ENCODE data around the gene HNRNPUL2.

HNRNPUL2 gene

GRCh38 chr11:62712276-62712812, 14.9 kb downstream of the HNRNPUL2 start:
- Histone ChIP-seq H3K36me3 (ENCODE audit: control insufficient read depth, low read length) (peaks cover 78% of the 10 kb centered on the region), H3K27me3 (ENCODE audit: control insufficient read depth, low read length) (no peaks in the 10 kb centered on the region), H3K4me3 (ENCODE audit: low read length) (no peak overlapping the region), H3F3A (ENCODE audit: control insufficient read depth, insufficient read depth) (peaks cover 61% of the 10 kb centered on the region), H3K4me2 (ENCODE audit: low read length) (no peak overlapping the region), H3K79me2 (ENCODE audit: control insufficient read depth, low read length) (peaks cover 26% of the 10 kb centered on the region), H4K20me1 (ENCODE audit: control insufficient read depth, insufficient read depth, low read depth, low read length) (no peaks in the 10 kb centered on the region), H3K4me1 (ENCODE audit: control insufficient read depth, low read length) (peaks cover 29% of the 10 kb centered on the region), H3K9me3 (ENCODE audit: control insufficient read depth, insufficient read depth, low read length) (no peaks in the 10 kb centered on the region), H3K27ac (ENCODE audit: low read depth, low read length) (peak overlapping the region; percentile 5; the same call in 1 of the 2 replicates), H3K9me2 (replicated peaks; ENCODE audit: control insufficient read depth, low read length) (no peaks in the 10 kb centered on the region)
- no peak for TF ChIP-seq CTCF (IDR thresholded peaks at IDR 0.05; ENCODE audit: low read depth, low read length, poor library complexity, severe bottlenecking)
- no peak for TF ChIP-seq EZH2phosphoT487 (IDR thresholded peaks at IDR 0.05; ENCODE audit: borderline replicate concordance, low read length)

- peak overlapping the region; percentile 84 for H3K27ac ChIP-seq (ENCODE audit: low read depth, low read length)
- peaks cover 70% of the 10 kb centered on the region for H3K36me3 ChIP-seq (ENCODE audit: control insufficient read depth, low read length)
- H3K9me3 ChIP-seq (ENCODE audit: control insufficient read depth, insufficient read depth, low read length): no peaks in the 10 kb centered on the region
- peaks cover 52% of the 10 kb centered on the region for H3F3A ChIP-seq (ENCODE audit: control insufficient read depth, insufficient read depth)
- H3K79me2 ChIP-seq (ENCODE audit: control insufficient read depth, low read length): peaks cover 21% of the 10 kb centered on the region
- peak overlapping the region; percentile 99 for H3K4me2 ChIP-seq (ENCODE audit: low read length)
- H3K27me3 ChIP-seq (ENCODE audit: control insufficient read depth, low read length): no peaks in the 10 kb centered on the region
- no peak for TF ChIP-seq EZH2phosphoT487 (IDR thresholded peaks at IDR 0.05; ENCODE audit: borderline replicate concordance, low read length)
- TF ChIP-seq CTCF (IDR thresholded peaks at IDR 0.05; ENCODE audit: low read depth, low read length, poor library complexity, severe bottlenecking): no peak
- peak overlapping the region; percentile 72 for H3K4me3 ChIP-seq (ENCODE audit: low read length)
- no peaks in the 10 kb centered on the region for H4K20me1 ChIP-seq (ENCODE audit: control insufficient read depth, insufficient read depth, low read depth, low read length)
- no peaks in the 10 kb centered on the region for H3K9me2 ChIP-seq (replicated peaks; ENCODE audit: control insufficient read depth, low read length)
- peaks cover 49% of the 10 kb centered on the region for H3K4me1 ChIP-seq (ENCODE audit: control insufficient read depth, low read length)
These were observed 17.3 kb downstream of the HNRNPUL2 start for GRCh38 chr11:62710001-62710345.

- Histone ChIP-seq H3K27ac (ENCODE audit: low read depth, low read length) (peak overlapping the region; percentile 84), H3K4me2 (ENCODE audit: low read length) (peak overlapping the region; percentile 99), H3F3A (ENCODE audit: control insufficient read depth, insufficient read depth) (peaks cover 50% of the 10 kb centered on the region), H3K36me3 (ENCODE audit: control insufficient read depth, low read length) (peaks cover 70% of the 10 kb centered on the region), H3K9me3 (ENCODE audit: control insufficient read depth, insufficient read depth, low read length) (no peaks in the 10 kb centered on the region), H3K79me2 (ENCODE audit: control insufficient read depth, low read length) (peaks cover 18% of the 10 kb centered on the region), H3K4me3 (ENCODE audit: low read length) (peak overlapping the region; percentile 72), H4K20me1 (ENCODE audit: control insufficient read depth, insufficient read depth, low read depth, low read length) (no peaks in the 10 kb centered on the region), H3K27me3 (ENCODE audit: control insufficient read depth, low read length) (no peaks in the 10 kb centered on the region), H3K4me1 (ENCODE audit: control insufficient read depth, low read length) (peaks cover 49% of the 10 kb centered on the region), H3K9me2 (replicated peaks; ENCODE audit: control insufficient read depth, low read length) (no peaks in the 10 kb centered on the region)
- TF ChIP-seq CTCF (IDR thresholded peaks at IDR 0.05; ENCODE audit: low read depth, low read length, poor library complexity, severe bottlenecking) (no peak), EZH2phosphoT487 (IDR thresholded peaks at IDR 0.05; ENCODE audit: borderline replicate concordance, low read length) (no peak)
These were observed 17.8 kb downstream of the HNRNPUL2 start for GRCh38 chr11:62709247-62710000.
